GM23338 (cell line): ENCODE measurements around the gene RPN1.

Experiments used
- CREB1 ChIP-seq: fragments of 250-450 bp; sonication (Bioruptor Pico); IDR thresholded peaks from 2 replicates; pipeline ENCODE4 v1.5.0; 2020; ENCODE audit warnings: low read depth, mild to moderate bottlenecking, moderate library complexity
- CTCF ChIP-seq, 2 experiments: fragments of 200-600 bp in 1 of 2; sonication (generic) in 1 of 2; conservative IDR thresholded peaks; 2 replicates each; pipeline versions ENCODE4 v1.5.1 to v1.6.1; 2016 to 2017; ENCODE audit warnings: antibody characterized with exemption in 2 of 2, low read depth in 2 of 2, mild to moderate bottlenecking in 2 of 2, moderate library complexity in 1 of 2
- EZH2 ChIP-seq: fragments of 200-600 bp; sonication (generic); IDR thresholded peaks from one replicate; pipeline ENCODE4 v1.8.0; 2017; ENCODE audit warnings: antibody characterized with exemption, mild to moderate bottlenecking, low read depth; ENCODE audit not compliant: unreplicated experiment
- EZH2phosphoT487 ChIP-seq: fragments of 200-600 bp; sonication (generic); IDR thresholded peaks from one replicate; pipeline ENCODE4 v1.8.1; 2018; ENCODE audit warnings: antibody characterized with exemption; ENCODE audit not compliant: unreplicated experiment
- POLR2AphosphoS5 ChIP-seq: IDR thresholded peaks from 2 replicates; pipeline ENCODE4 v1.6.1; 2016; ENCODE audit warnings: antibody characterized with exemption, low read depth
- ZNF114 ChIP-seq: fragments of 250-450 bp; sonication (Bioruptor Pico); IDR thresholded peaks from 2 replicates; pipeline ENCODE4 v1.5.0; 2020; ENCODE audit warnings: mild to moderate bottlenecking, moderate library complexity
- ZNF331 ChIP-seq: fragments of 250-450 bp; sonication (Bioruptor Pico); IDR thresholded peaks from 2 replicates; pipeline ENCODE4 v1.5.0; 2020; ENCODE audit warnings: low read depth, mild to moderate bottlenecking, moderate library complexity
- TF ChIP-seq, protein P1 (sequence below): IDR thresholded peaks from 2 replicates; pipeline ENCODE4 v1.6.1; 2016; ENCODE audit warnings: antibody characterized with exemption
- TF ChIP-seq, protein P2 (sequence below): IDR thresholded peaks from one replicate; pipeline ENCODE4 v1.6.1; 2018; ENCODE audit warnings: antibody characterized with exemption; ENCODE audit not compliant: unreplicated experiment

DNA sequence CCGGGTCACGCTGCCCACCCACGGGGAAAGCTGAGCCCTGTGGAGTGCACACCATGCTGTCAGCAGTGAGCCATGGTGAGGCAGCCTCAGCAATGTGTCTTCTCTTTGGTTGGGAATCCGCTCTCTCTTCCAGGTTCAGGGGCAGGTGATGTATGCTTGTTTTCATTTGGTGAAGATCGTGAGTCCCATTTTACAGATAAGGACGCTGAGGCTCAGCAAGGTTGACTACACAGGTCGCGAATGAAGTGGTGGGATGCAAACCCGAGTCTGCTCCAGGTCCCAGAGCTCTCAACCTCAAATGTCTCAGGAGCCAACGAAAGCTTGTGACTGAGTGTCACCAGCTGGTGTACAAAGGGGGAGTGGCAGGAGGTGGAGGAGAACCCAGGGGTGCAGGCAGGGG is 74.3 kb downstream of the RPN1 start:
- TF ChIP-seq CTCF (conservative IDR thresholded peaks at IDR 0.05; ENCODE audit: low read depth in 2 of 2) (no peak), EZH2 (no peak), POLR2AphosphoS5 (no peak), EZH2phosphoT487 (no peak), ZNF331 (no peak), CREB1 (CRISPR knock-in tag) (no peak), ZNF114 (CRISPR knock-in tag) (no peak)
- TF ChIP-seq, protein P1, sequence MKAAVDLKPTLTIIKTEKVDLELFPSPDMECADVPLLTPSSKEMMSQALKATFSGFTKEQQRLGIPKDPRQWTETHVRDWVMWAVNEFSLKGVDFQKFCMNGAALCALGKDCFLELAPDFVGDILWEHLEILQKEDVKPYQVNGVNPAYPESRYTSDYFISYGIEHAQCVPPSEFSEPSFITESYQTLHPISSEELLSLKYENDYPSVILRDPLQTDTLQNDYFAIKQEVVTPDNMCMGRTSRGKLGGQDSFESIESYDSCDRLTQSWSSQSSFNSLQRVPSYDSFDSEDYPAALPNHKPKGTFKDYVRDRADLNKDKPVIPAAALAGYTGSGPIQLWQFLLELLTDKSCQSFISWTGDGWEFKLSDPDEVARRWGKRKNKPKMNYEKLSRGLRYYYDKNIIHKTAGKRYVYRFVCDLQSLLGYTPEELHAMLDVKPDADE = no peak
- TF ChIP-seq, protein P2, sequence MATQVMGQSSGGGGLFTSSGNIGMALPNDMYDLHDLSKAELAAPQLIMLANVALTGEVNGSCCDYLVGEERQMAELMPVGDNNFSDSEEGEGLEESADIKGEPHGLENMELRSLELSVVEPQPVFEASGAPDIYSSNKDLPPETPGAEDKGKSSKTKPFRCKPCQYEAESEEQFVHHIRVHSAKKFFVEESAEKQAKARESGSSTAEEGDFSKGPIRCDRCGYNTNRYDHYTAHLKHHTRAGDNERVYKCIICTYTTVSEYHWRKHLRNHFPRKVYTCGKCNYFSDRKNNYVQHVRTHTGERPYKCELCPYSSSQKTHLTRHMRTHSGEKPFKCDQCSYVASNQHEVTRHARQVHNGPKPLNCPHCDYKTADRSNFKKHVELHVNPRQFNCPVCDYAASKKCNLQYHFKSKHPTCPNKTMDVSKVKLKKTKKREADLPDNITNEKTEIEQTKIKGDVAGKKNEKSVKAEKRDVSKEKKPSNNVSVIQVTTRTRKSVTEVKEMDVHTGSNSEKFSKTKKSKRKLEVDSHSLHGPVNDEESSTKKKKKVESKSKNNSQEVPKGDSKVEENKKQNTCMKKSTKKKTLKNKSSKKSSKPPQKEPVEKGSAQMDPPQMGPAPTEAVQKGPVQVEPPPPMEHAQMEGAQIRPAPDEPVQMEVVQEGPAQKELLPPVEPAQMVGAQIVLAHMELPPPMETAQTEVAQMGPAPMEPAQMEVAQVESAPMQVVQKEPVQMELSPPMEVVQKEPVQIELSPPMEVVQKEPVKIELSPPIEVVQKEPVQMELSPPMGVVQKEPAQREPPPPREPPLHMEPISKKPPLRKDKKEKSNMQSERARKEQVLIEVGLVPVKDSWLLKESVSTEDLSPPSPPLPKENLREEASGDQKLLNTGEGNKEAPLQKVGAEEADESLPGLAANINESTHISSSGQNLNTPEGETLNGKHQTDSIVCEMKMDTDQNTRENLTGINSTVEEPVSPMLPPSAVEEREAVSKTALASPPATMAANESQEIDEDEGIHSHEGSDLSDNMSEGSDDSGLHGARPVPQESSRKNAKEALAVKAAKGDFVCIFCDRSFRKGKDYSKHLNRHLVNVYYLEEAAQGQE = no peak
